C4-2B (cell line): ENCODE results near the gene ROMO1.
"Not testable (repeated sequence)": the region's sequence is repeated elsewhere in the genome, so short reads cannot be mapped to it uniquely, and the experiment has no call there.

Experiments used
- H3K27ac ChIP-seq: fragments of 450-650 bp; 2 replicates; pipeline ENCODE4 v1.5.1; 2017
- CTCF ChIP-seq: fragments of 450-650 bp; conservative IDR thresholded peaks from 2 replicates; pipeline ENCODE4 v1.5.1; 2017; ENCODE audit warnings: mild to moderate bottlenecking
- ZFX ChIP-seq: fragments of 450-650 bp; IDR thresholded peaks from 2 replicates; pipeline ENCODE4 v1.6.1; 2017

The ROMO1 gene

DNA sequence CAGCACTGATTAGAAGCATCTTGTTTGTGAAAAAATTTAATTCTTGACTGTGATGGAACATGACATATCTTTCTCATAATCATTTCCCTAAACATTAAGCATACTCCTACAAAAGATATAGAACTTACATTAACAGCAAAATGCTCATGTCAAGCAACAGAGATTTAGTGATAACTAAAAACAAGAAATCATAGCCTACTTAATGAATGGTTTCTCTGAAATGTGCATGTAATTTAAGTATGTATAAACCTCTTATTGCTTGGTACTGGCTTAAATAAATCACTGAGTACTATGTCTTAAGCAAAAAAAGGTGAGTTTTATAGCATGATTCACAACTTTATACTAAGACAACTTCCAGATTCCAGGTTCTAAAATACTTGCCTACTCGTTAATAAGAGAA lies 9.3 kb downstream of the ROMO1 start:
- TF ChIP-seq ZFX: no peak
- no peak for TF ChIP-seq CTCF
- no peak overlapping the region for H3K27ac ChIP-seq

DNA sequence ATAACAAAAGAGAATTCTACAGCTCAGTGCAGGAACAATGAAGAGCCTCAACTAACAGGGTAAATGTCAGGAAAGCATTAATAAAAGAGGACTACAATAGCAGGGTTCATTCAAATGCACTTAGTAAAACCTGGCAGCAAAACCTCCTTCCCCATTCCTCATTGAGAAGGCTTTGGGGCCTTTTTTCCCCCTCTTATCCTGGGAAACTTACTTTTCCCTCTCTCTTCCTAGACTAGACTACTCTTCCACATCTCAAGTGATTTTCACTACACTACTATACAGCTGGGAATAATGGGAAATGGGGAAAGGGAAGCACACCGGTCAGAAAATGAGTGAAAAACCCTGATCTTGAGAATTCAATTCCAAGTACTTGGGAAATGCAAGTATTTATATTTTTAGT lies 10.1 kb downstream of the ROMO1 start:
- no peak overlapping the region for H3K27ac ChIP-seq
- TF ChIP-seq CTCF (no peak), ZFX (no peak)

GRCh38 chr20:35710039-35710438 lies 10.8 kb downstream of the ROMO1 start:
- TF ChIP-seq ZFX: no peak
- no peak overlapping the region for H3K27ac ChIP-seq

- H3K27ac ChIP-seq: no peak overlapping the region
- TF ChIP-seq ZFX: no peak
- TF ChIP-seq CTCF: no peak
Measured at GRCh38 chr20:35710884-35711587, 11.8 kb downstream of the ROMO1 start.

DNA sequence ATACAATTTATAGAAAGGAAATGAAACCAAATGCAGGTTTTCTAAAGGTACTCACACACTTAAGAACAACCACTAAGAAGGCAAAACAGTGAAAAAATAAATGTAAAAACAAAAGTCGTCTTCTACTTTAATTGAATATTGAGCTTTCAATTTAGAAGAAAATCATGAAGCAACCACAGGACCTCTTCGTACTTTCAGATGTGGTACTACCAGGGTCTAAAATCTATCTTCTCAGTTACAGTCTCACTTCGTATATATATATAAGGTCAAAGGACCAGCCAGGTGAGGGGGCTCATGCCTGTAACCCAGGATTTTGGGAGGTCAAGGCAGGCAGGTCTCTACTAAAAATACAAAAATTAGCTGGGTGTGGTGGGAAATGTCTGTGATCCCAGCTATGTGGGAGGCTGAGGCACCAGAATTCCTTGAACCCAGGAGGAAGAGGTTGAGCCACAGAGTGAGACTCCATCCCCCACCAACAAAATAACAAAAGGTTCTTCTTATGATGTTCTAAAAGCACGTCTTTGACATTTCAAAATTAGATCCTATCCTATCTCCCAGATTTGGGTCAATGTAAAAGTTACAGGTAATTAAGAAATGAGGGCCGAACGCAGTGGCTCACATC lies 12.5 kb downstream of the ROMO1 start:
- TF ChIP-seq CTCF (no peak), ZFX (no peak)
- no peak overlapping the region for H3K27ac ChIP-seq

DNA sequence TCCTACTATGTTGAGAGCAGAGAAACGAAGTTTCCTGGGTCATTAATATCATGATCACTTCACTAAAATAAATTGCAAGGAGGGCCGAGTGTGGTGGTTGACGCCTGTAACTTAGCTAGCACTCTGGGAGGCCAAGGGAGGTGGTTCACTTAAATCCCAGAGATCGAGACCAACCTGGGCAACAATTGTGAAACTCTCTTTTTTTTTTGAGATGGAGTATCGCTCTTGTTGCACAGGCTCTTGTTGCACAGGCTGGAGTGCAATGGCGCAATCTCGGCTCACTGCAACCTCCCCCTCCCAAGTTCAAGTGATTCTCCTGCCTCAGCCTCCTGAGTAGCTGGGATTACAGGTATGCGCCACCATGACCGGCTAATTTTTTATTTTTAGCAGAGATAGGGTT lies 13.9 kb downstream of the ROMO1 start:
- not testable (repeated sequence) for H3K27ac ChIP-seq

DNA sequence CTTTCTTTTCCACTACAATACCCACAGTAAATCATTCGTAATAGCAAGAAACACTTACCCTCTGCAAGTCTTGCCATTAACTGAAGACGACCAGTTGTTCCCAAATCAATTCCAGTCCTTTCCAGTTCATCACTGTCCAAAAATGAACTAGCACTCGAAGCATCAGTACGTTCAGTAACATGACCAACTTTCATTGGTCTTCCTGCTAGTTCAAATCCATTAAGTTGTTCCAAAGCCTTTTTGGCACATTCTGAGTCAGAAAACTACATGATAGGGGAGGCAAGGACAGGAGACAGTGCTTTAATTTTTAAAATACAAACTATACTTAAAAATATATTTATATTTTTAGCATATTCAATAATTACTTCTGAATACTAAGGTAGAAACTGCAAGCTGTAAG lies 14.9 kb downstream of the ROMO1 start:
- TF ChIP-seq CTCF: no peak
- no peak for TF ChIP-seq ZFX
- H3K27ac ChIP-seq: no peak overlapping the region

DNA sequence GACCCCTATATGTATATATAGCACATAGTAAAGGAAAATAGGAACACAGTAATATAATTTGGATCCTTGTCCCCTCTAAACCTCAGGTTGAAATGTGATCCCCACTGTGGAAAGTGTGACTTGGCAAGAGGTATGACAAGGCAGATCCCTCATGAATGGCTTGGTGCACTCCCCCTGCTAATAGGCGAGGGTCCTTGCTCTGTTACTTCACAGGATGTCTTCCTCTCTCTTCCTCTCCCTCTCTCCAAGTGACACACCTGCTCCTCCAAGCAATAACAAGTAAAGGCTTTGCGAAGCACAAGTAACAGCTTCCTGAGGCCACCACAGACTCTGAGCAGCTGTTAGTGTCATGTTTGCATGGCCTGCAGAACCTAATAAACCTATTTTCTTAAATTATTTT lies 16.4 kb downstream of the ROMO1 start:
- no peak overlapping the region for H3K27ac ChIP-seq
- no peak for TF ChIP-seq ZFX
- no peak for TF ChIP-seq CTCF
